SK-N-SH (cell line): ENCODE results near the gene ACYP2. TPM values are rescaled to one million over a fixed set of nuclear protein-coding genes. Genes with fewer than 3 reads are reported as not detected.

Experiments used
- CTCF ChIA-PET: fragments of 300-600, 350-600 bp; formaldehyde crosslinking; extraction: SDS; loops from one replicate; lab custom pipeline; 2021; lab: Yijun Ruan, JAX
- POLR2A ChIA-PET: fragments of 350-600 bp; sonication (Branson Sonifier 250); formaldehyde crosslinking; extraction: SDS; loops from one replicate; lab custom pipeline; 2020; ENCODE audit warnings: antibody characterized with exemption, inconsistent platforms; lab: Yijun Ruan, JAX
- DNase-seq: peaks from one replicate; pipeline ENCODE4 v3.0.0; 2012
- H2AFZ ChIP-seq: fragments of 200-600 bp; sonication (generic); 2 replicates; pipeline ENCODE4 v1.8.1; 2016; ENCODE audit warnings: antibody characterized with exemption, mild to moderate bottlenecking, low read depth
- H3F3A ChIP-seq: fragments of 200-600 bp; sonication (generic); replicated peaks from 2 replicates; pipeline ENCODE3; 2016; ENCODE audit warnings: antibody characterized with exemption, mild to moderate bottlenecking; ENCODE audit not compliant: insufficient read depth
- H3K27ac ChIP-seq, 2 experiments: fragments of 200-500 bp in 1 of 2; fragments of 200-600 bp in 1 of 2; sonication (Bioruptor generic) in 1 of 2; sonication (generic), shearing (Covaris generic) in 1 of 2; 2 replicates each; pipeline versions ENCODE4 v1.5.1 to v1.6.1; 2014 to 2016; ENCODE audit warnings: low read depth in 2 of 2, inconsistent platforms in 1 of 2, low read length in 1 of 2, mild to moderate bottlenecking in 1 of 2, mixed read lengths in 1 of 2
- H3K27me3 ChIP-seq: fragments of 200-600 bp; sonication (generic), shearing (Covaris generic); 2 replicates; pipeline ENCODE4 v1.6.1; 2016; ENCODE audit warnings: mixed run types; ENCODE audit not compliant: insufficient read depth
- H3K36me3 ChIP-seq, 2 experiments: fragments of 200-500 bp in 1 of 2; fragments of 200-600 bp in 1 of 2; sonication (Bioruptor generic) in 1 of 2; sonication (generic) in 1 of 2; replicated peaks in 1 of 2; 2 replicates each; pipeline versions ENCODE3 to v1.5.1; 2014 to 2016; ENCODE audit warnings: low read length in 1 of 2, mild to moderate bottlenecking in 1 of 2; ENCODE audit not compliant: insufficient read depth in 2 of 2, control insufficient read depth in 1 of 2
- H3K4me1 ChIP-seq, 2 experiments: fragments of 200-500 bp in 1 of 2; fragments of 200-600 bp in 1 of 2; sonication (Bioruptor generic) in 1 of 2; sonication (generic), shearing (Covaris generic) in 1 of 2; 2 replicates each; pipeline versions ENCODE4 v1.5.1 to v1.6.1; 2014 to 2016; ENCODE audit warnings: low read depth in 1 of 2, low read length in 1 of 2, mixed run types in 1 of 2; ENCODE audit not compliant: insufficient read depth in 2 of 2, control insufficient read depth in 1 of 2
- H3K4me2 ChIP-seq: fragments of 200-600 bp; sonication (generic), shearing (Covaris generic); 2 replicates; pipeline ENCODE4 v1.6.1; 2017; ENCODE audit warnings: mixed run types
- H3K4me3 ChIP-seq, 2 experiments: fragments of 200-500 bp in 1 of 2; fragments of 200-600 bp in 1 of 2; sonication (Bioruptor generic) in 1 of 2; sonication (generic), shearing (Covaris generic) in 1 of 2; 2 replicates each; pipeline versions ENCODE4 v1.5.1 to v1.8.1; 2014 to 2016; ENCODE audit warnings: low read depth in 2 of 2, inconsistent platforms in 1 of 2, low read length in 1 of 2, mild to moderate bottlenecking in 1 of 2, mixed read lengths in 1 of 2, moderate library complexity in 1 of 2
- H3K79me2 ChIP-seq: fragments of 200-600 bp; sonication (generic); 2 replicates; pipeline ENCODE4 v1.8.1; 2017; ENCODE audit warnings: mild to moderate bottlenecking; ENCODE audit not compliant: insufficient read depth
- H3K9ac ChIP-seq: fragments of 200-600 bp; sonication (generic); 2 replicates; pipeline ENCODE4 v1.6.1; 2017; ENCODE audit warnings: mixed run types
- H3K9me2 ChIP-seq: fragments of 200-600 bp; sonication (generic); 2 replicates; pipeline ENCODE4 v1.6.1; 2017; ENCODE audit warnings: mixed run types
- H3K9me3 ChIP-seq: fragments of 200-600 bp; sonication (generic); 2 replicates; pipeline ENCODE4 v1.6.1; 2017; ENCODE audit warnings: mixed run types, mild to moderate bottlenecking, moderate library complexity
- H4K20me1 ChIP-seq: fragments of 200-600 bp; sonication (generic); 2 replicates; pipeline ENCODE4 v1.6.1; 2017; ENCODE audit warnings: mild to moderate bottlenecking, mixed run types; ENCODE audit not compliant: insufficient read depth
- CHD2 ChIP-seq: fragments of 150-350 bp; IDR thresholded peaks from 2 replicates; pipeline ENCODE4 v1.6.1; 2018; ENCODE audit warnings: low read length; ENCODE audit not compliant: partially characterized antibody
- EP300 ChIP-seq, 2 experiments: IDR thresholded peaks; 2 replicates each; pipeline versions ENCODE4 v1.4.0 to v1.6.1; 2012; ENCODE audit warnings: borderline replicate concordance in 1 of 2, low read depth in 1 of 2, low read length in 1 of 2
- GATA2 ChIP-seq: sonication (generic); formaldehyde crosslinking; IDR thresholded peaks from 2 replicates; pipeline ENCODE4 v1.5.0; 2020; ENCODE audit warnings: mild to moderate bottlenecking, missing genetic modification reagents
- JUND ChIP-seq: IDR thresholded peaks from 2 replicates; pipeline ENCODE4 v1.4.0; 2012
- NRF1 ChIP-seq: IDR thresholded peaks from 2 replicates; pipeline ENCODE4 v1.6.1; 2012; ENCODE audit warnings: low read depth, mild to moderate bottlenecking, low read length
- POLR2AphosphoS5 ChIP-seq: IDR thresholded peaks from 2 replicates; pipeline ENCODE4 v1.6.1; 2012; ENCODE audit warnings: low read depth, low read length
- REST ChIP-seq: IDR thresholded peaks from 2 replicates; pipeline ENCODE4 v1.6.1; 2012; ENCODE audit warnings: mild to moderate bottlenecking, low read depth, low read length, moderate library complexity
- RFX5 ChIP-seq: IDR thresholded peaks from 2 replicates; pipeline ENCODE4 v1.6.1; 2012; ENCODE audit warnings: mild to moderate bottlenecking, improper control_type of control experiment, low read length
- SMC3 ChIP-seq: IDR thresholded peaks from 2 replicates; pipeline ENCODE4 v1.6.1; 2012; ENCODE audit warnings: low read depth, low read length, improper control_type of control experiment
- TEAD4 ChIP-seq: IDR thresholded peaks from 2 replicates; pipeline ENCODE4 v1.4.0; 2012; ENCODE audit warnings: mild to moderate bottlenecking, borderline replicate concordance; ENCODE audit not compliant: insufficient read depth
- ZBTB33 ChIP-seq: IDR thresholded peaks from 2 replicates; pipeline ENCODE4 v1.4.0; 2012; ENCODE audit warnings: low read depth, borderline replicate concordance
- WGBS: methylation state at CpG from one replicate; pipeline ENCODE4 v1.1.6; 2017; ENCODE audit warnings: low lambda C conversion rate; 5-methylcytosine and 5-hydroxymethylcytosine counted together
- polyA plus RNA-seq, 3 experiments: library from polyadenylated mRNA; depleted of rRNA; stranded (reverse); fragments of >200 nt; gene quantifications; 2 replicates each; pipeline ENCODE4 v1.2.3, GENCODE V29; 2012
- TF ChIP-seq, protein P1 (sequence below): IDR thresholded peaks from 2 replicates; pipeline ENCODE4; 2012
- TF ChIP-seq, protein P2 (sequence below): IDR thresholded peaks from 2 replicates; pipeline ENCODE4 v1.4.0; 2012; ENCODE audit warnings: low read depth

The ACYP2 gene
- polyA plus RNA-seq, 1 of the 3 experiments (the other 2 are of a cell fraction), result 8.8 TPM

GRCh38 chr2:54079331-54079730, 36.1 kb upstream of the ACYP2 start (continued):
- TF ChIP-seq RFX5, result no peak
- TF ChIP-seq, protein P1, sequence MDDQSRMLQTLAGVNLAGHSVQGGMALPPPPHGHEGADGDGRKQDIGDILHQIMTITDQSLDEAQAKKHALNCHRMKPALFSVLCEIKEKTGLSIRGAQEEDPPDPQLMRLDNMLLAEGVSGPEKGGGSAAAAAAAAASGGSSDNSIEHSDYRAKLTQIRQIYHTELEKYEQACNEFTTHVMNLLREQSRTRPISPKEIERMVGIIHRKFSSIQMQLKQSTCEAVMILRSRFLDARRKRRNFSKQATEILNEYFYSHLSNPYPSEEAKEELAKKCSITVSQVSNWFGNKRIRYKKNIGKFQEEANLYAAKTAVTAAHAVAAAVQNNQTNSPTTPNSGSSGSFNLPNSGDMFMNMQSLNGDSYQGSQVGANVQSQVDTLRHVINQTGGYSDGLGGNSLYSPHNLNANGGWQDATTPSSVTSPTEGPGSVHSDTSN, result no peak
- no peak for TF ChIP-seq ZBTB33
- TF ChIP-seq, protein P2, sequence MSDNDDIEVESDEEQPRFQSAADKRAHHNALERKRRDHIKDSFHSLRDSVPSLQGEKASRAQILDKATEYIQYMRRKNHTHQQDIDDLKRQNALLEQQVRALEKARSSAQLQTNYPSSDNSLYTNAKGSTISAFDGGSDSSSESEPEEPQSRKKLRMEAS, result no peak

DNA sequence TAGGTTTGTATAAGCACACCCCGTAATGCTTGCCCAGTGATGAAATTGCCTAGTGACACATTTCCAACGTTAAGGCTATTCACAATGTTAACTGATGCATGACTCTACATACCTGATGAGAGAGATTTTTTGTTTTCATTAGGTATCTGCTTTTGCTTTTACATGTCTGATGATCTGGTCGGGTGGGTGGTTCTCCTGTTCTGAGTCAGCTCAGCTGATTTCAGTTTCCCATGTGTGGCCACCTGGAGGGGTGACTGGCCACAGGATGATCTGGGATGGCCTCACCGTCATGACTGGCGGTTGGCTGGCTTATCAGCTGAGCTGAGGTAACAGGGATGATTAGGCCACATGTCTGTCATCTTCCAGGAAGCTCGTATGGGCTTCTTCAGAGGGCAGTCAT, 33.8 kb upstream of the ACYP2 start:
- DNase-seq, result no peak
- Histone ChIP-seq H3K4me1 (no peaks in the 10 kb centered on the region), H3F3A (peaks cover 3% of the 10 kb centered on the region), H2AFZ (no peak overlapping the region), H3K9me2 (no peaks in the 10 kb centered on the region), H3K79me2 (no peaks in the 10 kb centered on the region), H3K4me3 (no peak overlapping the region), H3K36me3 (no peaks in the 10 kb centered on the region), H3K27ac (no peak overlapping the region), H3K27me3 (no peaks in the 10 kb centered on the region), H3K9me3 (no peaks in the 10 kb centered on the region), H3K4me2 (no peak overlapping the region), H3K9ac (no peak overlapping the region), H4K20me1 (no peaks in the 10 kb centered on the region)
- WGBS, result 73% methylated on average over 6 of the region's 6 CpGs
- ChIA-PET POLR2A (no interaction called here), CTCF (interaction anchor here (1.0 to 1.1 kb wide), 2 partner anchors 26 to 29 kb away, joined by 3 read pairs; no protein-coding TSS in a partner anchor)
- TF ChIP-seq TEAD4, result no peak
- no peak for TF ChIP-seq JUND
- TF ChIP-seq, protein P2, result no peak
- TF ChIP-seq EP300 (IDR thresholded peaks at IDR 0.05; ENCODE audit: borderline replicate concordance in 1 of 2, low read depth in 1 of 2, low read length in 1 of 2), result no peak
- no peak for TF ChIP-seq NRF1
- no peak for TF ChIP-seq SMC3
- TF ChIP-seq POLR2AphosphoS5, result no peak

GRCh38 chr2:54083021-54083420, 32.4 kb upstream of the ACYP2 start:
- 90% methylated on average over 6 of the region's 6 CpGs for WGBS
- Histone ChIP-seq H3F3A (peaks cover 3% of the 10 kb centered on the region), H3K4me2 (no peak overlapping the region), H3K9me3 (no peaks in the 10 kb centered on the region), H3K9me2 (no peaks in the 10 kb centered on the region), H2AFZ (no peak overlapping the region), H3K4me1 (no peaks in the 10 kb centered on the region), H4K20me1 (no peaks in the 10 kb centered on the region), H3K4me3 (no peak overlapping the region), H3K27me3 (no peaks in the 10 kb centered on the region), H3K9ac (no peak overlapping the region), H3K79me2 (no peaks in the 10 kb centered on the region), H3K36me3 (no peaks in the 10 kb centered on the region), H3K27ac (no peak overlapping the region)
- CTCF ChIA-PET, result interaction anchor here (0.7 to 1.2 kb wide), 2 partner anchors 24 to 26 kb away, joined by 3 to 6 read pairs; no protein-coding TSS in a partner anchor
- POLR2A ChIA-PET, result no interaction called here
- DNase-seq, result no peak
- TF ChIP-seq POLR2AphosphoS5 (no peak), RFX5 (no peak), GATA2 (CRISPR knock-in tag) (no peak), REST (no peak), CHD2 (no peak)
